CD4-positive, CD25-positive, alpha-beta regulatory T cell (primary cell): Measurements from ENCODE around the gene MXD3. TPM values are rescaled to one million over a fixed set of nuclear protein-coding genes. Genes with fewer than 3 reads are reported as not detected.

Experiments
- ATAC-seq, 2 donors: fragments of 150-1000 bp; cut with Tn5 transposase; one replicate each; pipeline ENCODE4 v1.10.0; 2021; ENCODE audit warnings: low read depth in 2 of 2, moderate number of reproducible peaks in 2 of 2, moderate library complexity in 1 of 2
- DNase-seq, 3 donors: peaks; one replicate each; pipeline versions ENCODE4 v3.0.0 to v3.0.0-alpha.2; 2012 to 2022; ENCODE audit warnings: mixed read lengths in 1 of 3
- H3K27ac ChIP-seq: one replicate; pipeline ENCODE4 v1.7.0; 2013; ENCODE audit warnings: mild to moderate bottlenecking, low read length; ENCODE audit not compliant: insufficient read depth, poor library complexity, severe bottlenecking
- H3K27me3 ChIP-seq: one replicate; pipeline ENCODE4 v1.7.0; 2013; ENCODE audit warnings: low read length; ENCODE audit not compliant: control insufficient read depth, insufficient read depth
- H3K36me3 ChIP-seq: one replicate; pipeline ENCODE4 v1.7.0; 2013; ENCODE audit warnings: mild to moderate bottlenecking, low read length, moderate library complexity; ENCODE audit not compliant: control insufficient read depth, insufficient read depth
- H3K4me1 ChIP-seq: 2 replicates; pipeline ENCODE4 v1.7.0; 2013; ENCODE audit warnings: mild to moderate bottlenecking, low read length; ENCODE audit not compliant: insufficient read depth, control insufficient read depth, poor library complexity, severe bottlenecking
- H3K4me3 ChIP-seq: one replicate; pipeline ENCODE4 v1.7.0; 2013; ENCODE audit warnings: low read depth, mild to moderate bottlenecking, low read length, moderate library complexity
- H3K9me3 ChIP-seq, 2 experiments: 1 replicate in 1 of 2; 2 replicates in 1 of 2; pipeline ENCODE4 v1.7.0; 2013; ENCODE audit warnings: low read length in 2 of 2, mild to moderate bottlenecking in 1 of 2, moderate library complexity in 1 of 2; ENCODE audit not compliant: control insufficient read depth in 2 of 2
- H3K27ac Mint-ChIP-seq, 3 donors: one replicate each; pipeline ENCODE4 v1.8.0; 2020 to 2022; ENCODE audit warnings: mild to moderate bottlenecking in 3 of 3, mixed read lengths in 3 of 3, moderate library complexity in 2 of 3
- H3K27me3 Mint-ChIP-seq: one replicate; pipeline ENCODE4 v1.8.0; 2022; ENCODE audit warnings: mild to moderate bottlenecking, mixed read lengths
- H3K36me3 Mint-ChIP-seq: one replicate; pipeline ENCODE4 v1.8.0; 2020; ENCODE audit warnings: mixed read lengths
- H3K4me1 Mint-ChIP-seq, 4 donors: one replicate each; pipeline ENCODE4 v1.8.0; 2020 to 2022; ENCODE audit warnings: mixed read lengths in 4 of 4, mild to moderate bottlenecking in 1 of 4
- H3K4me3 Mint-ChIP-seq, 4 donors: one replicate each; pipeline ENCODE4 v1.8.0; 2020 to 2022; ENCODE audit warnings: mild to moderate bottlenecking in 4 of 4, mixed read lengths in 4 of 4, moderate library complexity in 3 of 4
- H3K9me3 Mint-ChIP-seq, 7 donors: one replicate each; pipeline ENCODE4 v1.8.0; 2020 to 2022; ENCODE audit warnings: mixed read lengths in 7 of 7, mild to moderate bottlenecking in 3 of 7, moderate library complexity in 2 of 7
- polyA plus RNA-seq, 4 donors: library from polyadenylated mRNA; unstranded; fragments of 300-500 nt; fragmentation: Illumina TruSeq; gene quantifications; one replicate each; pipeline ENCODE4 v1.2.3, GENCODE V29; 2021
- total RNA-seq: library from RNA; stranded (reverse); gene quantifications from one replicate; pipeline ENCODE4 v1.2.3, GENCODE V29; 2022

MXD3 gene
- total and polyA plus RNA-seq, 5 donors from 2014 or later: 0.36 to 8.7 (median 0.89) TPM

GRCh38 chr5:177327539-177328522 lies 16.1 kb upstream of the MXD3 start:
- Mint-ChIP-seq H3K36me3 (peaks cover 18% of the 10 kb centered on the region), H3K9me3 (no peaks in the 10 kb centered on the region), H3K4me3 (no peak overlapping the region), H3K27ac (peak overlapping the region in 2 of 3 donors; percentile 17 to 76), H3K27me3 (no peaks in the 10 kb centered on the region), H3K4me1 (peaks cover 0 to 10% (median 9%) of the 10 kb centered on the region in 4 donors)
- peak overlapping the region; percentile 7 for H3K4me3 ChIP-seq
- H3K9me3 ChIP-seq: no peaks in the 10 kb centered on the region
- no peaks in the 10 kb centered on the region for H3K4me1 ChIP-seq
- H3K36me3 ChIP-seq: peaks cover 22% of the 10 kb centered on the region
- no peak overlapping the region for H3K27ac ChIP-seq
- ATAC-seq: peak; percentile 32 to 61
- no peaks in the 10 kb centered on the region for H3K27me3 ChIP-seq
- peak in 1 of 3 donors; percentile 43 for DNase-seq

- H3K9me3 Mint-ChIP-seq: no peaks in the 10 kb centered on the region
- no peak for ATAC-seq
- Histone ChIP-seq H3K36me3 (peaks cover 14% of the 10 kb centered on the region), H3K27ac (no peak overlapping the region), H3K4me3 (no peak overlapping the region), H3K4me1 (no peaks in the 10 kb centered on the region), H3K9me3 (no peaks in the 10 kb centered on the region), H3K27me3 (no peaks in the 10 kb centered on the region)
- peak overlapping the region in 1 of 3 donors; percentile 32 for H3K27ac Mint-ChIP-seq
- H3K4me1 Mint-ChIP-seq: peaks cover 0 to 13% (median 10%) of the 10 kb centered on the region in 4 donors
- H3K27me3 Mint-ChIP-seq: no peaks in the 10 kb centered on the region
- DNase-seq: no peak
- peaks cover 24% of the 10 kb centered on the region for H3K36me3 Mint-ChIP-seq
- H3K4me3 Mint-ChIP-seq: no peak overlapping the region
Measured at GRCh38 chr5:177325868-177326381, 14.2 kb upstream of the MXD3 start.

GRCh38 chr5:177320879-177321278 lies 9.2 kb upstream of the MXD3 start:
- H3K4me1 ChIP-seq: no peaks in the 10 kb centered on the region
- peaks cover 2% of the 10 kb centered on the region for H3K36me3 ChIP-seq
- Mint-ChIP-seq H3K27me3 (no peaks in the 10 kb centered on the region), H3K4me1 (peaks cover 0 to 19% (median 10%) of the 10 kb centered on the region in 4 donors), H3K27ac (no peak overlapping the region), H3K9me3 (peaks cover 0 to 5% (median 0%) of the 10 kb centered on the region in 7 donors), H3K4me3 (no peak overlapping the region), H3K36me3 (peaks cover 19% of the 10 kb centered on the region)
- no peaks in the 10 kb centered on the region for H3K27me3 ChIP-seq
- ATAC-seq: no peak
- no peak overlapping the region for H3K27ac ChIP-seq
- no peaks in the 10 kb centered on the region for H3K9me3 ChIP-seq
- no peak for DNase-seq
- no peak overlapping the region for H3K4me3 ChIP-seq

GRCh38 chr5:177319913-177320588 lies 8.4 kb upstream of the MXD3 start:
- no peaks in the 10 kb centered on the region for H3K9me3 ChIP-seq
- H3K27ac Mint-ChIP-seq: no peak overlapping the region
- H3K4me3 Mint-ChIP-seq: no peak overlapping the region

GRCh38 chr5:177317959-177318377 lies 6.3 kb upstream of the MXD3 start:
- ATAC-seq (peak; percentile 62 to 71), DNase-seq (peak; percentile 52 to 85 (median 69))
- peaks cover 0 to 22% (median 10%) of the 10 kb centered on the region in 4 donors for H3K4me1 Mint-ChIP-seq
- Histone ChIP-seq H3K36me3 (peaks cover 2% of the 10 kb centered on the region), H3K27ac (no peak overlapping the region), H3K27me3 (no peaks in the 10 kb centered on the region), H3K4me3 (no peak overlapping the region), H3K4me1 (peaks cover 2% of the 10 kb centered on the region), H3K9me3 (no peaks in the 10 kb centered on the region)
- peaks cover 0 to 5% (median 0%) of the 10 kb centered on the region in 7 donors for H3K9me3 Mint-ChIP-seq
- no peaks in the 10 kb centered on the region for H3K27me3 Mint-ChIP-seq
- H3K36me3 Mint-ChIP-seq: peaks cover 16% of the 10 kb centered on the region
- no peak overlapping the region for H3K4me3 Mint-ChIP-seq
- H3K27ac Mint-ChIP-seq: no peak overlapping the region

More at GRCh38 chr5:177319913-177320588, 8.4 kb upstream of the MXD3 start:
- no peaks in the 10 kb centered on the region for H3K27me3 Mint-ChIP-seq
- H3K4me1 Mint-ChIP-seq: peaks cover 0 to 17% (median 9%) of the 10 kb centered on the region in 4 donors
- peaks cover 19% of the 10 kb centered on the region for H3K36me3 Mint-ChIP-seq
- no peak overlapping the region for H3K4me3 ChIP-seq
- H3K4me1 ChIP-seq: no peaks in the 10 kb centered on the region
- no peaks in the 10 kb centered on the region for H3K27me3 ChIP-seq
- H3K36me3 ChIP-seq: peaks cover 2% of the 10 kb centered on the region
- ATAC-seq (no peak), DNase-seq (no peak)
- H3K9me3 Mint-ChIP-seq: peaks cover 0 to 5% (median 0%) of the 10 kb centered on the region in 7 donors
- H3K27ac ChIP-seq: no peak overlapping the region

GRCh38 chr5:177316005-177316404 lies 4.3 kb upstream of the MXD3 start:
- peaks cover 20% of the 10 kb centered on the region for H3K4me1 ChIP-seq
- H3K36me3 ChIP-seq: peaks cover 2% of the 10 kb centered on the region
- H3K9me3 Mint-ChIP-seq: peaks cover 0 to 5% (median 0%) of the 10 kb centered on the region in 7 donors
- no peak overlapping the region for H3K27ac ChIP-seq
- H3K27me3 ChIP-seq: no peaks in the 10 kb centered on the region
- ATAC-seq: no peak
- H3K27me3 Mint-ChIP-seq: no peaks in the 10 kb centered on the region
- no peaks in the 10 kb centered on the region for H3K9me3 ChIP-seq
- no peak for DNase-seq
- peaks cover under 1 to 37% (median 10%) of the 10 kb centered on the region in 4 donors for H3K4me1 Mint-ChIP-seq
- no peak overlapping the region for H3K27ac Mint-ChIP-seq
- no peak overlapping the region for H3K4me3 ChIP-seq
- H3K36me3 Mint-ChIP-seq: peaks cover 11% of the 10 kb centered on the region
- peak overlapping the region in 1 of 4 donors; percentile 55 for H3K4me3 Mint-ChIP-seq

GRCh38 chr5:177315411-177315810 lies 3.7 kb upstream of the MXD3 start:
- Histone ChIP-seq H3K4me1 (peaks cover 26% of the 10 kb centered on the region), H3K4me3 (no peak overlapping the region), H3K27me3 (no peaks in the 10 kb centered on the region), H3K27ac (no peak overlapping the region), H3K9me3 (no peaks in the 10 kb centered on the region), H3K36me3 (peaks cover 2% of the 10 kb centered on the region)
- DNase-seq: no peak
- Mint-ChIP-seq H3K9me3 (peaks cover 0 to 5% (median 0%) of the 10 kb centered on the region in 7 donors), H3K4me1 (peaks cover 4 to 43% (median 15%) of the 10 kb centered on the region in 4 donors), H3K4me3 (no peak overlapping the region), H3K27ac (no peak overlapping the region), H3K27me3 (no peaks in the 10 kb centered on the region), H3K36me3 (peaks cover 10% of the 10 kb centered on the region)
- no peak for ATAC-seq
